Osteocyte (in vitro differentiated cells): ENCODE results near the gene EXOC4. TPM values are rescaled to one million over a fixed set of nuclear protein-coding genes. Genes with fewer than 3 reads are reported as not detected.

Source experiments
- DNase-seq: peaks from one replicate; pipeline ENCODE4 v3.0.0; 2021; ENCODE audit warnings: mixed read lengths; ENCODE audit not compliant: unreplicated experiment; ENCODE audit errors: extremely low spot score
- H3K27ac Mint-ChIP-seq: one replicate; pipeline ENCODE4 v1.8.0; 2021; ENCODE audit warnings: mild to moderate bottlenecking, mixed read lengths; ENCODE audit not compliant: unreplicated experiment
- H3K27me3 Mint-ChIP-seq: one replicate; pipeline ENCODE4 v1.8.0; 2021; ENCODE audit warnings: mixed read lengths; ENCODE audit not compliant: unreplicated experiment
- H3K36me3 Mint-ChIP-seq: one replicate; pipeline ENCODE4 v1.8.0; 2021; ENCODE audit warnings: mixed read lengths; ENCODE audit not compliant: unreplicated experiment
- H3K4me1 Mint-ChIP-seq: one replicate; pipeline ENCODE4 v1.8.0; 2021; ENCODE audit warnings: mixed read lengths; ENCODE audit not compliant: unreplicated experiment
- H3K4me3 Mint-ChIP-seq: one replicate; pipeline ENCODE4 v1.8.0; 2021; ENCODE audit warnings: mild to moderate bottlenecking, moderate library complexity, mixed read lengths; ENCODE audit not compliant: unreplicated experiment
- H3K9me3 Mint-ChIP-seq: one replicate; pipeline ENCODE4 v1.8.0; 2021; ENCODE audit warnings: mixed read lengths; ENCODE audit not compliant: unreplicated experiment
- CTCF ChIP-seq: fragments of 200-600 bp; sonication (generic); IDR thresholded peaks from 2 replicates; pipeline ENCODE4 v1.5.0; 2021; ENCODE audit warnings: antibody characterized with exemption, mild to moderate bottlenecking, moderate library complexity
- total RNA-seq: library from RNA; stranded (reverse); gene quantifications from 2 replicates; pipeline ENCODE4 v1.2.1, GENCODE V29; 2021

The EXOC4 gene
- total RNA-seq, 1 donor from 2014 or later, result 99.9 TPM

- TF ChIP-seq CTCF, result no peak
- Mint-ChIP-seq H3K4me3 (no peak overlapping the region), H3K27me3 (no peaks in the 10 kb centered on the region), H3K36me3 (peaks cover 17% of the 10 kb centered on the region), H3K9me3 (peaks cover 8% of the 10 kb centered on the region), H3K4me1 (peaks cover 39% of the 10 kb centered on the region), H3K27ac (no peak overlapping the region)
- DNase-seq, result no peak
Observed at GRCh38 chr7:133361806-133362205, 108.9 kb downstream of the EXOC4 start.

GRCh38 chr7:133364959-133365690 lies 112.2 kb downstream of the EXOC4 start:
- H3K9me3 Mint-ChIP-seq, result peaks cover 8% of the 10 kb centered on the region
- peaks cover 19% of the 10 kb centered on the region for H3K4me1 Mint-ChIP-seq
- peak overlapping the region; percentile 52 for H3K27ac Mint-ChIP-seq
- H3K36me3 Mint-ChIP-seq, result peaks cover 13% of the 10 kb centered on the region
- no peak for DNase-seq
- H3K27me3 Mint-ChIP-seq, result no peaks in the 10 kb centered on the region
- TF ChIP-seq CTCF, result peak; percentile 20
- H3K4me3 Mint-ChIP-seq, result no peak overlapping the region

- peaks cover 10% of the 10 kb centered on the region for H3K36me3 Mint-ChIP-seq
- H3K9me3 Mint-ChIP-seq, result peaks cover 8% of the 10 kb centered on the region
- peaks cover 19% of the 10 kb centered on the region for H3K4me1 Mint-ChIP-seq
- no peak overlapping the region for H3K4me3 Mint-ChIP-seq
- DNase-seq, result no peak
- TF ChIP-seq CTCF, result no peak
- no peaks in the 10 kb centered on the region for H3K27me3 Mint-ChIP-seq
- peak overlapping the region; percentile 46 for H3K27ac Mint-ChIP-seq
Observed at GRCh38 chr7:133365917-133366316, 113.0 kb downstream of the EXOC4 start.

GRCh38 chr7:133367561-133367960 lies 114.7 kb downstream of the EXOC4 start:
- Mint-ChIP-seq H3K27me3 (no peaks in the 10 kb centered on the region), H3K36me3 (no peaks in the 10 kb centered on the region), H3K4me1 (peaks cover 19% of the 10 kb centered on the region), H3K4me3 (no peak overlapping the region), H3K27ac (no peak overlapping the region), H3K9me3 (no peaks in the 10 kb centered on the region)
- TF ChIP-seq CTCF, result no peak
- no peak for DNase-seq

GRCh38 chr7:133369130-133369529 lies 116.3 kb downstream of the EXOC4 start:
- no peak overlapping the region for H3K4me3 Mint-ChIP-seq
- peaks cover 19% of the 10 kb centered on the region for H3K4me1 Mint-ChIP-seq
- no peak for TF ChIP-seq CTCF
- no peaks in the 10 kb centered on the region for H3K9me3 Mint-ChIP-seq
- H3K27ac Mint-ChIP-seq, result no peak overlapping the region
- DNase-seq, result no peak
- no peaks in the 10 kb centered on the region for H3K27me3 Mint-ChIP-seq
- H3K36me3 Mint-ChIP-seq, result no peaks in the 10 kb centered on the region
